GM12878 (cell line): Measurements from ENCODE around the gene TGFB2. TPM values are rescaled to one million over a fixed set of nuclear protein-coding genes. Genes with fewer than 3 reads are reported as not detected.

ENCODE experiments used
- ATAC-seq: fragments of 200-7000 bp; cut with Tn5 transposase; 3 replicates; pipeline ENCODE4 v1.9.1; 2020; ENCODE audit warnings: mild to moderate bottlenecking, moderate library complexity
- BruUV-seq: library from RNA; stranded (reverse); fragments of 400-500 nt; replicated peaks from 2 replicates; lab custom pipeline; 2021; lab: Mats Ljungman, UMichigan
- CTCF ChIA-PET: fragments of 300-600 bp; sonication (Branson Sonifier 250); formaldehyde crosslinking; extraction: SDS; loops from one replicate; lab custom pipeline; 2021; ENCODE audit warnings: inconsistent platforms; lab: Yijun Ruan, JAX
- POLR2A ChIA-PET: fragments of 350-600 bp; formaldehyde crosslinking; extraction: SDS; loops from one replicate; lab custom pipeline; 2021; ENCODE audit warnings: inconsistent platforms; lab: Charles Lee
- RAD21 ChIA-PET: fragments of 300-600 bp; sonication (Branson Sonifier 250); formaldehyde crosslinking; loops from one replicate; lab custom pipeline; 2023; ENCODE audit warnings: antibody characterized with exemption; ENCODE audit not compliant: unreplicated experiment; lab: Charles Lee
- SMC1A ChIA-PET: fragments of 300-600 bp; sonication (Branson Sonifier 250); formaldehyde crosslinking; loops from one replicate; lab custom pipeline; 2023; ENCODE audit not compliant: unreplicated experiment, uncharacterized antibody; lab: Charles Lee
- DNase-seq: peaks from one replicate; pipeline ENCODE4 v3.0.0-alpha.2; 2011; ENCODE audit warnings: low read depth, low spot score
- FAIRE-seq: peaks from 3 replicates; lab custom pipeline; 2011; peaks lifted over from hg19 to GRCh38; lab: Jason Lieb, UNC
- H2AFZ ChIP-seq: 2 replicates; pipeline ENCODE4 v1.6.0; 2011; ENCODE audit warnings: low read depth, low read length, control low read depth; ENCODE audit not compliant: control insufficient read depth
- H3K27ac ChIP-seq: 2 replicates; pipeline ENCODE4 v1.5.1; 2011; ENCODE audit warnings: control low read depth; ENCODE audit not compliant: control insufficient read depth, insufficient read depth
- H3K27me3 ChIP-seq, 2 experiments: replicated peaks in 1 of 2; 2 replicates each; pipeline versions ENCODE4 v1.6.0 to v1.6.1; 2011; ENCODE audit warnings: low read length in 1 of 2; ENCODE audit not compliant: control insufficient read depth in 2 of 2, insufficient read depth in 2 of 2
- H3K36me3 ChIP-seq, 2 experiments: 2 replicates each; pipeline ENCODE4 v1.5.1; 2011; ENCODE audit warnings: low read length in 1 of 2; ENCODE audit not compliant: control insufficient read depth in 2 of 2, insufficient read depth in 2 of 2
- H3K4me1 ChIP-seq: 2 replicates; pipeline ENCODE4 v1.6.1; 2011; ENCODE audit warnings: mild to moderate bottlenecking, low read length, moderate library complexity, mixed read lengths; ENCODE audit not compliant: control insufficient read depth, insufficient read depth
- H3K4me2 ChIP-seq: 2 replicates; pipeline ENCODE4 v1.6.0; 2011; ENCODE audit warnings: control low read depth; ENCODE audit not compliant: control insufficient read depth, insufficient read depth
- H3K4me3 ChIP-seq: fragments of 200-600 bp; sonication (generic); 2 replicates; pipeline ENCODE4 v1.5.1; 2016
- H3K79me2 ChIP-seq: 2 replicates; pipeline ENCODE4 v1.6.0; 2011; ENCODE audit warnings: low read length; ENCODE audit not compliant: control insufficient read depth, insufficient read depth
- H3K9ac ChIP-seq: 2 replicates; pipeline ENCODE4 v1.8.0; 2011; ENCODE audit warnings: low read length, control low read depth, mixed read lengths; ENCODE audit not compliant: control insufficient read depth, insufficient read depth
- H3K9me3 ChIP-seq: replicated peaks from 3 replicates; pipeline ENCODE4 v1.5.1; 2011; ENCODE audit warnings: mild to moderate bottlenecking, low read length; ENCODE audit not compliant: control insufficient read depth, insufficient read depth
- H4K20me1 ChIP-seq: 2 replicates; pipeline ENCODE4 v1.6.0; 2011; ENCODE audit not compliant: control insufficient read depth, insufficient read depth
- CBX5 ChIP-seq: sonication (generic); IDR thresholded peaks from 2 replicates; pipeline ENCODE4 v1.6.1; 2016; ENCODE audit warnings: low read depth, moderate library complexity, mild to moderate bottlenecking, inconsistent platforms
- DPF2 ChIP-seq: fragments of 450-650 bp; IDR thresholded peaks from 2 replicates; pipeline ENCODE4 v1.6.1; 2017; ENCODE audit warnings: mild to moderate bottlenecking
- FOXK2 ChIP-seq: fragments of 450-650 bp; IDR thresholded peaks from 2 replicates; pipeline ENCODE4 v1.6.1; 2017; ENCODE audit warnings: mild to moderate bottlenecking, moderate library complexity
- HDGF ChIP-seq: fragments of 450-650 bp; IDR thresholded peaks from 2 replicates; pipeline ENCODE4 v1.6.1; 2016; ENCODE audit warnings: antibody characterized with exemption
- MYB ChIP-seq: fragments of 150-350 bp; IDR thresholded peaks from 2 replicates; pipeline ENCODE4 v1.6.1; 2014; ENCODE audit warnings: mild to moderate bottlenecking, low read depth, low read length, borderline replicate concordance
- NBN ChIP-seq: fragments of 450-650 bp; IDR thresholded peaks from 2 replicates; pipeline ENCODE4 v1.6.1; 2016
- POLR2AphosphoS2 ChIP-seq: IDR thresholded peaks from 2 replicates; pipeline ENCODE4 v1.6.1; 2011; ENCODE audit warnings: low read depth, mild to moderate bottlenecking, low read length, improper control_type of control experiment, moderate library complexity
- RELA ChIP-seq: fragments of 450-650 bp; IDR thresholded peaks from 2 replicates; pipeline ENCODE4 v1.8.0; 2014; ENCODE audit warnings: borderline replicate concordance; ENCODE audit not compliant: partially characterized antibody
- ZNF24 ChIP-seq: fragments of 450-650 bp; IDR thresholded peaks from 2 replicates; pipeline ENCODE4 v1.6.1; 2017; ENCODE audit warnings: antibody characterized with exemption, mild to moderate bottlenecking
- WGBS: methylation state at CpG from one replicate; pipeline ENCODE4 v1.1.6; 2016; ENCODE audit warnings: low lambda C conversion rate; ENCODE audit not compliant: insufficient replicate concordance, insufficient coverage; ENCODE audit errors: missing lambda C conversion rate; 5-methylcytosine and 5-hydroxymethylcytosine counted together
- in situ Hi-C: fragments of 300-500 bp; cut with MboI; formaldehyde crosslinking; loops from 9 replicates; pipeline ENCODE4 v1.14.3; 2018; ENCODE audit warnings: mixed read lengths
- intact Hi-C: fragments of 100-400 bp; cut with micrococcal nuclease; formaldehyde crosslinking; loops from one replicate; pipeline ENCODE4 v1.14.2; 2022; ENCODE audit not compliant: unreplicated experiment
- polyA plus RNA-seq, 11 experiments: library from polyadenylated mRNA; depleted of rRNA in 4 of 11; unstranded in 6 of 11; stranded (reverse) in 5 of 11; fragments of >200 nt; fragmentation: Nextera tagmentation in 4 of 11; fragmentation: Illumina TruSeq in 1 of 11; extraction: Ambion mirVana in 4 of 11; extraction: Trizol in 1 of 11; gene quantifications; 1 replicate in 1 of 11; 2 replicates in 10 of 11; pipeline versions ENCODE4 v1.2.1 to v1.2.3, GENCODE V29; 2011 to 2016; ENCODE audit warnings: inconsistent platforms in 2 of 11, missing spikeins in 2 of 11, low read depth in 1 of 11
- total RNA-seq, 4 experiments: library from RNA; depleted of rRNA in 3 of 4; stranded (reverse); fragments of >200 nt in 3 of 4; fragmentation: Illumina TruSeq in 1 of 4; extraction: Trizol in 1 of 4; gene quantifications; 2 replicates each; pipeline versions ENCODE4 v1.2.1 to v1.2.3, GENCODE V29; 2013 to 2021
- TF ChIP-seq, protein P1 (sequence below): IDR thresholded peaks from 2 replicates; pipeline ENCODE4 v1.6.1; 2011; ENCODE audit warnings: mild to moderate bottlenecking, low read depth, low read length, moderate library complexity; ENCODE audit not compliant: insufficient replicate concordance
- TF ChIP-seq, protein P2 (sequence below): fragments of 450-650 bp; IDR thresholded peaks from 2 replicates; pipeline ENCODE4 v1.6.1; 2017; ENCODE audit warnings: low read depth, mild to moderate bottlenecking, moderate library complexity
- TF ChIP-seq, protein P3 (sequence below): fragments of 450-650 bp; IDR thresholded peaks from 2 replicates; pipeline ENCODE4 v1.6.1; 2017; ENCODE audit warnings: mild to moderate bottlenecking, low read depth, inconsistent platforms; ENCODE audit not compliant: poor library complexity, severe bottlenecking
- TF ChIP-seq, protein P4 (sequence below): IDR thresholded peaks from 2 replicates; pipeline ENCODE4 v1.6.1; 2011; ENCODE audit warnings: borderline replicate concordance, low read depth, mild to moderate bottlenecking, moderate library complexity, low read length; ENCODE audit not compliant: insufficient read depth, poor library complexity, severe bottlenecking
- TF ChIP-seq, protein P5 (sequence below): IDR thresholded peaks from 2 replicates; pipeline ENCODE4 v1.6.1; 2011; ENCODE audit warnings: borderline replicate concordance, low read depth, mild to moderate bottlenecking, moderate library complexity, mixed read lengths, low read length; ENCODE audit not compliant: insufficient read depth; ENCODE audit errors: extremely low read length

TGFB2 gene
- total and polyA plus RNA-seq, 10 of the 15 experiments (the other 5 are each of a cell fraction or from before 2014, with no cell fraction given) = 0.03 to 0.11 (median 0.04) TPM; not detected in 6

DNA sequence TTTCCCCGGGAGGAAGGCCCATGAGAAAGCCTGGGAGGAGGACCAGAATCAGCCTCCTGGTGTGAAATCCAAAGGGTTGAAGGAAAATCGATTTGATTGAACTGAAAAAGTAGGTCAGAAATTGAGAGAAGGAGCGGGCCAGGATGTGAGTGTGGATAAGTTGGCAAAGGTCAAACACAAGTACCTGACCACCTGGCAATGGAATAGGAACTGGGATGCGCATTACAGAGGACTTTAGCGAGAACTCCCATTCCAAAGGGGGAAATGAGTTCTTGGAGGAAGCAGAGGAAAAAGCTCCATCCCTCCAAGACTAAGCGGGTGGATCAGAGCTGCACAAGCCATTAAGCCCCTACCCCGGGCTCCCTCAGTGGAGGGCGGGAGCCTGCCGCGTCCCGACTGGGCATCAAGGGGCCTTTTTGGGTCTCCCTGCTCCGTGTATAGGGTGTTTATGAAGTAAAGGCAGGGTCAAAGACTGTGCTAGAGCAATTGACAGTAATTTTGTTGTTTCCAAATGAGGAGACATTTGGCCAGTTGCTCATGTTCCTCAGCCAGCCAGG, 56.4 kb downstream of the TGFB2 start (continued):
- TF ChIP-seq, protein P1, sequence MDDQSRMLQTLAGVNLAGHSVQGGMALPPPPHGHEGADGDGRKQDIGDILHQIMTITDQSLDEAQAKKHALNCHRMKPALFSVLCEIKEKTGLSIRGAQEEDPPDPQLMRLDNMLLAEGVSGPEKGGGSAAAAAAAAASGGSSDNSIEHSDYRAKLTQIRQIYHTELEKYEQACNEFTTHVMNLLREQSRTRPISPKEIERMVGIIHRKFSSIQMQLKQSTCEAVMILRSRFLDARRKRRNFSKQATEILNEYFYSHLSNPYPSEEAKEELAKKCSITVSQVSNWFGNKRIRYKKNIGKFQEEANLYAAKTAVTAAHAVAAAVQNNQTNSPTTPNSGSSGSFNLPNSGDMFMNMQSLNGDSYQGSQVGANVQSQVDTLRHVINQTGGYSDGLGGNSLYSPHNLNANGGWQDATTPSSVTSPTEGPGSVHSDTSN = no peak
- TF ChIP-seq, protein P2, sequence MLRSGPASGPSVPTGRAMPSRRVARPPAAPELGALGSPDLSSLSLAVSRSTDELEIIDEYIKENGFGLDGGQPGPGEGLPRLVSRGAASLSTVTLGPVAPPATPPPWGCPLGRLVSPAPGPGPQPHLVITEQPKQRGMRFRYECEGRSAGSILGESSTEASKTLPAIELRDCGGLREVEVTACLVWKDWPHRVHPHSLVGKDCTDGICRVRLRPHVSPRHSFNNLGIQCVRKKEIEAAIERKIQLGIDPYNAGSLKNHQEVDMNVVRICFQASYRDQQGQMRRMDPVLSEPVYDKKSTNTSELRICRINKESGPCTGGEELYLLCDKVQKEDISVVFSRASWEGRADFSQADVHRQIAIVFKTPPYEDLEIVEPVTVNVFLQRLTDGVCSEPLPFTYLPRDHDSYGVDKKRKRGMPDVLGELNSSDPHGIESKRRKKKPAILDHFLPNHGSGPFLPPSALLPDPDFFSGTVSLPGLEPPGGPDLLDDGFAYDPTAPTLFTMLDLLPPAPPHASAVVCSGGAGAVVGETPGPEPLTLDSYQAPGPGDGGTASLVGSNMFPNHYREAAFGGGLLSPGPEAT = no peak

- no peaks in the 10 kb centered on the region for H3K4me1 ChIP-seq
- no peaks in the 10 kb centered on the region for H3K9me3 ChIP-seq
- ChIA-PET POLR2A (no interaction called here), RAD21 (no interaction called here), CTCF (interaction anchor here (0.8 kb wide), 1 partner anchor 11 kb away, joined by 3 read pairs; no protein-coding TSS in a partner anchor), SMC1A (no interaction called here)
- H3K79me2 ChIP-seq = no peaks in the 10 kb centered on the region
- no peaks in the 10 kb centered on the region for H3K36me3 ChIP-seq
- BruUV-seq = no TSS peak
- no peaks in the 10 kb centered on the region for H4K20me1 ChIP-seq
- no peak overlapping the region for H2AFZ ChIP-seq
- intact Hi-C loops = no loop called here
- WGBS = 53% methylated on average over 8 of the region's 8 CpGs
- no peaks in the 10 kb centered on the region for H3K27me3 ChIP-seq
- in situ Hi-C loops = no loop called here
- ATAC-seq (no peak), FAIRE-seq (no peak), DNase-seq (no peak)
- H3K4me3 ChIP-seq = no peak overlapping the region
- H3K27ac ChIP-seq = no peak overlapping the region
- no peak overlapping the region for H3K4me2 ChIP-seq
- H3K9ac ChIP-seq = no peak overlapping the region
- TF ChIP-seq, protein P3, sequence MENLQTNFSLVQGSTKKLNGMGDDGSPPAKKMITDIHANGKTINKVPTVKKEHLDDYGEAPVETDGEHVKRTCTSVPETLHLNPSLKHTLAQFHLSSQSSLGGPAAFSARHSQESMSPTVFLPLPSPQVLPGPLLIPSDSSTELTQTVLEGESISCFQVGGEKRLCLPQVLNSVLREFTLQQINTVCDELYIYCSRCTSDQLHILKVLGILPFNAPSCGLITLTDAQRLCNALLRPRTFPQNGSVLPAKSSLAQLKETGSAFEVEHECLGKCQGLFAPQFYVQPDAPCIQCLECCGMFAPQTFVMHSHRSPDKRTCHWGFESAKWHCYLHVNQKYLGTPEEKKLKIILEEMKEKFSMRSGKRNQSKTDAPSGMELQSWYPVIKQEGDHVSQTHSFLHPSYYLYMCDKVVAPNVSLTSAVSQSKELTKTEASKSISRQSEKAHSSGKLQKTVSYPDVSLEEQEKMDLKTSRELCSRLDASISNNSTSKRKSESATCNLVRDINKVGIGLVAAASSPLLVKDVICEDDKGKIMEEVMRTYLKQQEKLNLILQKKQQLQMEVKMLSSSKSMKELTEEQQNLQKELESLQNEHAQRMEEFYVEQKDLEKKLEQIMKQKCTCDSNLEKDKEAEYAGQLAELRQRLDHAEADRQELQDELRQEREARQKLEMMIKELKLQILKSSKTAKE = no peak
- TF ChIP-seq CBX5 (no peak), NBN (no peak), RELA (no peak), DPF2 (no peak), FOXK2 (no peak), HDGF (no peak), ZNF24 (no peak), POLR2AphosphoS2 (no peak), MYB (no peak)
- TF ChIP-seq, protein P4, sequence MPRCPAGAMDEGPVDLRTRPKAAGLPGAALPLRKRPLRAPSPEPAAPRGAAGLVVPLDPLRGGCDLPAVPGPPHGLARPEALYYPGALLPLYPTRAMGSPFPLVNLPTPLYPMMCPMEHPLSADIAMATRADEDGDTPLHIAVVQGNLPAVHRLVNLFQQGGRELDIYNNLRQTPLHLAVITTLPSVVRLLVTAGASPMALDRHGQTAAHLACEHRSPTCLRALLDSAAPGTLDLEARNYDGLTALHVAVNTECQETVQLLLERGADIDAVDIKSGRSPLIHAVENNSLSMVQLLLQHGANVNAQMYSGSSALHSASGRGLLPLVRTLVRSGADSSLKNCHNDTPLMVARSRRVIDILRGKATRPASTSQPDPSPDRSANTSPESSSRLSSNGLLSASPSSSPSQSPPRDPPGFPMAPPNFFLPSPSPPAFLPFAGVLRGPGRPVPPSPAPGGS = no peak
- TF ChIP-seq, protein P5, sequence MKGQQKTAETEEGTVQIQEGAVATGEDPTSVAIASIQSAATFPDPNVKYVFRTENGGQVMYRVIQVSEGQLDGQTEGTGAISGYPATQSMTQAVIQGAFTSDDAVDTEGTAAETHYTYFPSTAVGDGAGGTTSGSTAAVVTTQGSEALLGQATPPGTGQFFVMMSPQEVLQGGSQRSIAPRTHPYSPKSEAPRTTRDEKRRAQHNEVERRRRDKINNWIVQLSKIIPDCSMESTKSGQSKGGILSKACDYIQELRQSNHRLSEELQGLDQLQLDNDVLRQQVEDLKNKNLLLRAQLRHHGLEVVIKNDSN = no peak
These were observed 57.1 kb downstream of the TGFB2 start for GRCh38 chr1:218401998-218402785.
